GM19372 (cell line): ENCODE measurements around the gene DDX54.

ENCODE experiments used
- ATAC-seq: cut with Tn5 transposase; IDR thresholded peaks from one replicate; pipeline ENCODE4 v1.9.1; 2021; ENCODE audit warnings: mild to moderate bottlenecking, low read depth, moderate library complexity; ENCODE audit not compliant: unreplicated experiment

Gene DDX54

DNA sequence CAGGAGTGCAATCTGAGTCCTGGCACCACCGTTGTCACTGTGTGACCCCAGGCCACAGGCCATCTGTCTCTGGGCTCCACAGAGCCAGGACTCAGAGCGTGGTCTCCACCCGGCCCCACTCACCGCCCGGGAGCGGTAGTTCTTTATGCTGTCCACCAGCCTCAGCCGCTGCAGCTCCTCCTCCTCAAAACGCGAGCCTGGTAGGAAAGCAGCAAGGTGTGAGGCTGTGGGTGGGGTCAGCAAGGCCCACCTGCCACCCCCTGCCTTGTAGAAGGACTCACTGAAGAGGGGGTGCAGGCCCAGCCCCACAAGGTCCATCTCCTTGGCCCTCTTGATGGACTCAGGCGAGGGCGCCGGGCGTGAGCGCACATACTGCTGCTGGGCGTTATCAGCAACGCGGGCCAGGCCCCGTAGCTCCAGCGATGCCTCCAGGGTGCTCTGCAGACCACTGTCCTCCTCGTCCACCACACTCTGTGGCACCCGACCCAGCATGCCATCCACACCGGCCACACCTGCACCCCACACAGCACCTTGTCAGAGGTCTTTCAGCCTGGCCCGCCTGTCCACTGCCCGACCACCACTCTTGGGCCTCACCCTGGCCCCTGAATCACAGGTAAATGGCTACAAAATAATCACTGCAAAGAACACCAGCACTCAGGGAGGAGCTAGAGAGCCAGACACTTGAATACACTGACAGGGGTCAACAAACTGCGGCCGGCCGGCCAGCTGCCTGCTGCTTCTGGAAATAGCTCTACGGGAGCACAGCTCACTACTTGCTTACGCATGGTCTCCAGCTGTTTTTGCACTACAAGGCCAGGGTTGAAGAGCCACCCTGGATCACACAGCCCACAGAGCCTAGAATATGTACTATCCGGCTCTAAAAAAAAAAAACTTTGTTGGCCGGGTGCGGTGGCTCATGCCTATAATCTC is 19.5 kb downstream of the DDX54 start:
- ATAC-seq, result no peak

DNA sequence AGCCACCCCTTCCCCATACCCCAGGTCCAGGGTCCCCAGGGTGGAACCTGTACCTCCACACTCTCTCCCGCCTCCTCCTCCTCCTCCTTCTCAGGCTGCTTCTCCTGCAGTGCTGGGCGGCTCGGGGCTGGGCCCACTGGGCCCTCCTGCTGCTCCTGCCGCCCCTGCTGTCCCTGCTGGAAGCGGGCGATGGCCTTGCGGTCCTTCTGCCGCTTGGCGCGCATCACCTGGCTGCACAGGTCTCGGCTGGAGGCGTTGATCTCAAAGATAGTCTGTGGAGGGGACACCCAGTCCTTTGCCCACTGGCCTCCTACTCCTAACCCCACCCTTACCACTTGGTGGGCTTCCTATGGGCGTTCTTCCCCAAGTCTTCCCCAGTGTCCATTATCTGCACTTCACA is 21.3 kb downstream of the DDX54 start:
- ATAC-seq, result no peak

DNA sequence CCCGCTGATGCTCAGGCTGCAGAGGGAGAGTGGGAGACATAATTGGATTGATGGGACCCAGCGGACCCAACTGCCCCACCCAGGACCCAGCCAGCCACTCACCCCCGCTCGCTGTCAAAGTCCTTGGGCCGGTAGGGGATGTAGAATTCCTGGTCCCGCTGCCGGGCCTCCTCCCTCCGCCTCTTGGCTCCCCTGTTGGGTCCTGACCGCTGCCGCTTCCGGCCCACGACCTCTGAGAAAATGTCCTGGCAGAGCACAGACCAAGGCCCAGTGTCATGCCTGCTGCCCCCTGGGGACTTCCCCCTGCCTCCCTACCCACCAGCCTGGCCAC is 22.3 kb downstream of the DDX54 start:
- no peak for ATAC-seq

DNA sequence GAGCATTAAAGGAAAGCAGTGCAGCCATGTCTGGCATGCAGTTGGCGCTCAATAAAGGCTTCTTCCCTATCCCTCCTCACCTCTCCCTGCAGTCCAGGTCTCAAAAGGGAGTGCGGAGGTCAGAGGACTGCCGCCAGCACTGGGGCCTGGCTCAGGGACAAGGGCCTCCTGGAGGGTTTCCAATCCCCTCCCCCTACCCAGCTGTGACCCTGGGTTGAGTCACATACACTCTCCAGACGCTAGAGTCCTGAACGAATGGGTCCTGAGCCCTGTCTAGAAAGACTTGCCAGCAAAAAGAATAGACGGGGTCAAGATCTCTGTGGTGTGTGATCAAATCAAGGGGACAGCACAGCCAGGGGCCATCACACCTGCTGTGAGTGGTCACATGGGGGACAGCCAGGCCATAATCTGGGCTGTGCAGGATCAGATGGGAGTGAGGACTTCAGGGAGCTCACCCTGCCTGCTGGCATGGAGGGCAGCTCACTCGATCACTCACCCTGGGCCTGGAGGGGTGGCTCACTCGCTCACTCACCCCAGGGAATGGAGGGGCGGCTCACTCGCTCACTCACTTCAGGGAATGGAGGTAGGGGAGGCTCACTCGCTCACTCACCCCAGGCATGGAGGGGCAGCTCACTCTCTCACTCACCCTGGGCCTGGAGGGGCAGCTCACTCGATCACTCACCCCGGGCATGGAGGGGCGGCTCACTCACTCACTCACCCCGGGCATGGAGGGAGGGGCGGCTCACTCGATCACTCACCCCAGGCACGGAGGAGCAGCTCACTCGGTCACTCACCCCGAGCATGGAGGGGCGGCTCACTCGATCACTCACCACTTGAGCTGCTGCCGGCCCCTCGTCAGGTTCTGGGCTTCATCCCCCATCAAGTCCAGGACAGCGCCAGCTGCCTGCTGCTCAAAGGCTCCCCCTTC is 22.9 kb downstream of the DDX54 start:
- no peak for ATAC-seq

DNA sequence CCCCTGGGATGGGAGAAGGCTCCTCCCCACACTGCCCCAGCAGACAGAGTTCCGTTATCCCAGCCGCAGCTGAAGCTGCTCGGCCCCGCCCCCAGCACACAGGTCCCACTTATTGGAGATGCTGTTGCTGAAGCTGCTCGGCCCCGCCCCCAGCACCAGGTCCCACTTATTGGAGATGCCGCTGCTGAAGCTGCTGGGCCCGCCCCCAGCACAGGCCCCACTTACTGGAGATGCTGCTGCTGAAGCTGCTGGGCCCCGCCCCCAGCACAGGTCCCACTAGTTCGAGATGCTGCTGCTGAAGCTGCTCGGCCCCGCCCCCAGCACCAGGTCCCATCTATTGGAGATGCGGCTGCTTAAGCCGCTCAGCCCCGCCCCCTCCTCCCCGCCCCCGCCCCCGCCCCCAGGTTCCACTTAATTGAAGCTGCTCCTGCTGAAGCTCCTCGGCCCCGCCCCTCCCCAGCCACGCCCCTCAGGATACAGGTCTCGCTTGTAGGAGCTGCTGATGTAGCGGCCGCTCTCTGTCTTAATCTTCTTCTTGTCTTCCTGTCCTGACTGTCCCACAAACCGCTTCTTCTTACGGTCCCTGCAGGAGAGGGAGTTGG is 23.8 kb downstream of the DDX54 start:
- no peak for ATAC-seq

DNA sequence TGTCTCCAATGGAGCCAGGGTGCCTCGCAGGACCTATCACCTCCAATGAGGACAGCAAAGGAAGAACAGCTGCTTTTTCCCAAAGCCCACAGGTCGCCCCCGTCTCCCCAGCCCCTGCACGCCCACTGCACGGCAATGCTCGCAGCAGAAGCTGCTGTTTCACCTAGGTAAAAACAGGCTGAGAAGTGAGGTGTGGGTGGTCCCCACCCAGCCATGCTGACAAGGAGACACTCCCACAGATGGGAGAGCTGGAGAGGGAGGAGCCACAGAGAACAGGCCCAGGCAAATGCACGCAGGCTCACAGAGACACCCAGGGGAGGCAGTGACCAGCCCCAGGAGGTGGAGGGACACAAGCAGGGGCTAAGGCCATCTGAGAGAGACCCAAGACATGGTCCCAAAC is 25.3 kb downstream of the DDX54 start:
- ATAC-seq, result no peak

DNA sequence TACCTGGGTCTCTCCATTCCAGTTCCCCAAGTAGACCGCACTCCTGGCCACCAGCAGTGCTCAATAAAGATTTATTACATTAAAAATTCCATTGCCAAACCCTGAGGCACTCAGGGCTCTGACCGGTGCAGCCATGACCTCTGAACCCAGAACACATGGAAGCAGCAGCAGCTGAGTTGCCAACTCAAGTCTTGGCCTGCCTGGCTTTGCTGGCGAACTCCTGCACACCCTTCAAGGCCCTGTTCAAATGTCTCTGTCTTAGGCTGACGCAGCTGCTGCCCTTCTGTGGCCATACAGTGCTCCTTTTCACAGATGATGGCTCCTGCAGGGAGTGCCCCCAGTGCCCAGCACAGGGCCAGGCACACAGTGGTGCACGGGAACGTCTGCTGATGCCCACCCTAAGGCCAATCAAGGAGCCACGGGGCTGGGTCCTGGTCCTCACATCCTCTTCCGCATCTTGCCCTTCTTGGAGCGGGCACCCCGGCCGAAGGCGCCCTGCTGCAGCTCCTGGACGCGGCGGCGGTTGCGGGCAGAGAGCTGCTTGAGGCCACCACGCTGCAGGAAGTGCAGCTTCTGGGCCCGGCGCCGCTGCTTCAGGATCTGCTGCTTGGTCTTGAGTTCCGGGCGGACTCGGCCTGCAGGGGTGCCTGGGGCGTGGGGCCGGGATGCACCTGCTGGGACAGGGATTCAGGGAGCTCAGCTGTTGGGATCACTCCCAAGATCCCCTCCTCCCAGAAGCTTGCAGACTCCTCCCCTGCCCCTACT is 26.7 kb downstream of the DDX54 start:
- no peak for ATAC-seq

DNA sequence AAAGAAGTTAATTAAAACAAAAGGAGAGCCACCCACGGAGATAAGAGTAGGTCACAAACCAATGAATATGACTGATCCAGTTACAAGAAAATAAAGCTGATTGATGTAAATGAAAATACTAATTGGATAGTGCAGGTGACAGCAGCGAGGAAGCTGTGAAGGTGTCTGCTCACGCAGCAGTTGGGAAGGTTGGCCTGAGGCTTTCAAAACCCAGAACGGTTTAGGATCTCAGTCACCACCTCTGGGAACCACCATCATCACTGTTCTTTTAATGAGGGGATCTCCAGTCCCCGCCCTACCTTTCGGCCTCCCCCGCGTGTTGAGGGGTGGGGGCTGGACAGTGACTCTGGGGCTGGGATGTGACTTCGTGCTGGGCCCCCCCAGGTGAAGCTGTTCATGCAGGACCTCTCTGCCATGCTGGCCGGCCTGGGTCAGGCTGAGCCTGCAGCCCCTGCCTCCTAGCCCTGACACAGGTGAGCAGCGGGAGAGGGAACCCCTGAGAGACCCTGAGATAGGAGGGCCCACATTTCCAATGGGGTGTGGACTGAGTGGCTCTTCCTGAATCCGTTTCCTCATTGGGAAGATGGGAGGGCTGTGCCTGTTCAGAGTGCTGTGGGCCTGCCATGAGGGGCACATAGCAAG is 27.9 kb downstream of the DDX54 start:
- no peak for ATAC-seq

DNA sequence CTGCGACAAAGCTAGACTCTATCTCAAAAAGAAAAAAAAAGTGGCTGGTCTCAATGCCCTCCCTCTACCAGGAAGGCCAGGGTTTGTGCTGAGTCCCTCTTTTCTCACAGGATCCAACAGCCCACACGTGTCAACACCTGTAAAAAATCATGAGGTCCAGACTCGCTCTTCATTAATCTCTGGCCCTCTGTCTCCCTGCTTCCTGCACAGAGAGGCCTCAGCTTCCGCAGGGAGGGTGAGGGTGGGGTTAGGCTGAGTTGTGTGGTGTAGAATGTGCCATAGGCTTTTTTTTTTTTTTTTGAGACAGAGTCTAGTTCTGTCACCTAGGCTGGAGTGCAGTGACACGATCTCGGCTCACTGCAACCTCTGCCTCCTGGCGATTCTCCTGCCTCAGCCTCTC is 29.6 kb downstream of the DDX54 start:
- no peak for ATAC-seq

DNA sequence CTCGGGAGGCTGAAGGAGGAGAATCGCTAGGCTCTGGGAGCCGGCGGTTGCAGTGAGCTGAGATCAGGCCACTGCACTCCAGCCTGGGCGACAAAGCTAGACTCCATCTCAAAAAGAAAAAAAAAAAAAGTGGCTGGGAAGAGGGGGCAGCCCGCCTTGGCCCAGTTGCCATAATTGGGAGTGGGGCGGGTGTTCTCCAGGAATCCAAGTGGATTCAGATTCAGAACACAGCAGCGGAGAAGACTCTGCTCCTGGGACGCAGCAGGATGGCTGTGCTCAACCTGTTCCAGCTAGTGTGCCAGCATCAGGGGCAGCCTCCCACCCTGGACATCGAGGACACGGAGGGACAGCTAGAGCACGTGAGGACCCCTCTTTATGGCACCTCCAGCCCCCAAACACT is 30.2 kb downstream of the DDX54 start:
- no peak for ATAC-seq

DNA sequence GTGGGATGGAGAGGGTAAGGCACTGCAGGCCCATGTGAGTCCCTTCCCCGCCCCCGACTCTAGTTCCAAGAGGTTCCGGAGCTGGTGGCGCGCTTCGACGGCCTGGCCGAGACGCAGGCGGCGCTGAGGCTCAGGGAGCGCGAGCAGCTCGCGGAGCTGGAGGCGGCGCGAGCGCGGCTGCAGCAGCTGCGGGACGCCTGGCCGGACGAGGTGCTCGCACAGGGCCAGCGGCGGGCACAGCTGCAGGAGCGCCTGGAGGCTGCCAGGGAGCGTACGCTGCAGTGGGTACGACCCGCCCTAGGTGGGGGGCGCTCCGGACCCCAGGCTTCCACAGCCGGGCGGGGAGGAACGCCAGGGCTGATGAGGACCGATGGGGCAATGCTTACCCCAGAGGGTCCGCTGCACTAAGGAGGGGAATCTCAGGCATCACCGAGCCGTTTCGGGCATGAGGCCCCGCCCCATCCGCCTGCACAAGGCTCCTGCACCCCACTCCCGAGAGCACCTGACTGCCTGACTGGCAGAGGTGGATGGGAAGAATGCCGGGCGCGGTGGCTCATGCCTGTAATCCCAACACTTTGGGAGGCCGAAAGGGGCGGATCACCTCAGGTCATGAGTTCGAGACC is 30.8 kb downstream of the DDX54 start:
- ATAC-seq, result no peak

DNA sequence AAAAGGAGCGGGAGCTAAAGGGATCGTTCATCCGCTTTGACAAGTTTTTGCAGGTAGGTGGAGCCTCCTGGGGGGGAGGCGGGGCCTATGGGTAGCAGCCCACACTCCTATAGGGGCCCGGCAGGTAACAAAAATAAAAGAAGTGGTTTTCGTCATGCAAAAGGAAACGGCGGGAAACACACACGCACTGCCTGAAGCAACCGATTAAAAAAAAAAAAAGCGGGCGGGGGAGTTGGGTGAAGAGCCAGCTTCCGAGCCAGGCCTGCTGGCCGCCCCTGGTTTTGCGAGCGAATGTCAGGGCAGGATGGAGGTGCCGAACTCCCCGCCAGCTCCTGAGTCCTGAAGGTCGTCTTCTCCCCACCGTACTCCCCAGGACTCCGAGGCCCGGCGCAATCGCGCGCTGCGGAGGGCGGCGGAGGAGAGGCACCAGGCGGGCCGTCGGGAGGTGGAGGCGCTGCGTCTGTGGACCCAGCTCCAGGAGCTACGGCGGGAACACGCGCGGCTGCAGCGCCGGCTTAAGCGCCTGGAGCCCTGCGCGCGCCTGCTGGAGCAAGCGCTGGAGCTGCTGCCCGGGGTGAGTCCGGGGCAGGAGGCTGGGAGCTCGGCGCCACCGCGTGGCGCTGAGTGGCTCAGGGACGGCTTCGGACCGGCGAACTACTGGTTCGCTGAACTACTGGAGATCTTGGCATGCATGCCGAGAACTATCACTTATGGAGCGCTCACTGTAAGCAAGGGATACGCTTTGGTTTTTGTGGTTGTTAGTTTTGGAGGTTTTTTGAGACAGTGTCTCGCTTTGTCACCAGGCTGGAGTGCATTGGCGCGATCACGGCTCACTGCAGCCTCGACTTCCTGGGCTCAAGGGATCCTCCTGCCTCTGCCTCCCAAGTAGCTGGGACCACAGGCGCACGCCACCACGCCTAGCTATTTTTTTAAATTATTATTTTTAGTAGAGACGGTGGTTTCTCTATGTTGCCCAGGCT is 32.2 kb downstream of the DDX54 start:
- ATAC-seq, result peak; percentile 50

DNA sequence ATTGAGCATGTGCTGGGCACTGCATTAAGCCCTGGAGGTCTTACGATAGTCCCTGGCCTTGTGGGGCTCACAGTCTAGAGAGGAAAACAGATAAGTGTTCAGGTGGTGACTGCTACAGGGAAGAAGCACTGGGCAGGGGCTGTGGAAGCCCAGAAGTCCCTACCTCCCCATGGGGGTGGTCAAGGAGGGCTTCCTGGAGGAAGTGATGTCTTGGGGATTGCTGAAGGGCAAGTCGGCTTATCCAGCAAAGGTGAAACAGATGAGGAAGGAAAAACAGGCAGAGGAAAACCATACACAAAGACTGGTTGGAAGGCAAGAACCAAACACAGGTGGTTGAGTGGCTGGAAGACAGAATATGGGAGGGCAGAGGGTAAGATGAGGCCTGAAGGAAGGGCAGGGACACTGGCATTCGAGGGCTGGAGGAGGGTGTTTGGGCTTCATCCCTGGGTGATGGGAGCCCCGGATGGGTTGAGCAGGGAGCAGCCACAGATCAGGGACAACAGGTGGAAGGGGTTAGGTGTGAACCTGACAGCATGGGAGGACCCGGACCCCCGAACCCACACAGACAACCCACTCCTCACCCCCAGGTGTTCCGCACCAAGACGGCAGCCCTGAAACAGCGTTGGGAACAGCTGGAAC is 33.0 kb downstream of the DDX54 start:
- ATAC-seq, result no peak

DNA sequence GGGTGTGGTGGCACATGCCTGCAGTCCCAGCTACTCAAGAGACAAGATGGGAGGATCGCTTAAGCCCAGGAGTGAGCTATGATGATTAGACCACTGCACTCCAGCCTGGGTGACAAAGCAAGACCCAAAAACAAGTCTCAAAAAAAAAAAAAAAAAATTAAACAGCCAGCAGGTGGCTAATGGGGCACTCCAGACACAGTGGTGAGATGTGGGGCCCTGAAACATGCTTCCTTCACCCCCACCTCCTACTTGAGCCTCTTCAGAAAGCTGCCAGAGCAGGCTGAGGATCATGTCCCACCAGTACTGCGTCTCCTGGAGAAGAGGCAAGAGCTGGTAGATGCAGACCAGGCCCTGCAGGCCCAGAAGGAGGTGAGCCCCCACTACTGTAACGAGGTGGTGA is 33.6 kb downstream of the DDX54 start:
- no peak for ATAC-seq

DNA sequence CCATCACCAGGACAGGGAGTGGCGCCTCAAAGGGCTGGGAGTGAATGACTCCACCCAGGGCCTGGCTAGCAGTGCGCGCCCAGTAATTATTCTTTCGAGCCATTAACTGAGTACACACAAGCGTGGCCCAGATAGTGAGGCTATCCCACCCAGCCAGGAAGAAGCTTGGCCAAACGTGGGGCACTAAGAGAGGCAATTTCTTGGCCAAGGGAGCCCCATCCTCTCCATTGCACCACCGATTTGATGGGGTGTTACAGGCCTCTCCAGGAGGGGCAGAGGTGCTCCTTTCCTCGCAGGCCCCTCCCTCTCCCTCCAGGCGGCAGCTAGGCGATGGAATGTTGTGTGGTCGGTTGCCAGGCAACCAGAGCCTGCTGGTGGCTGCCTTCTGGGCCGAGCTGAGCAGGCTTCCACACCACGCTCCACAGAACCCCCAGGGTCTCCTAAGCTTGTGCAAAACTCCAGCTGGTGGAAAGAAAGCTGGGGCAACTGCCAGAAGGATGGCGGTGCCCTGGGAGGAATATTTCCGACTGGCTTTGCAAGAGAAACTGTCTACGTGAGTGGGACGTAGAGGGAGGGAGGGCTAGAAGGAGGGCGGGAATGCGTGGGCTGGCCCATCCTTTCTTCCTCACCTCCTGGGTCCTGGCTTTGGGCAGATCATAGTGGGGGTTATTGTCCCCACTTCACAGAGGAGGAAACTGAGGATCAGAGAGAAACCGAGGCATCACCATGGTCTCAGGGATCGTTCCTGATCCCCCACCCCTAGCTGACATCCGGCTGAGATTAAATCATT is 35.7 kb downstream of the DDX54 start, which contains the start of gene CFAP73:
Gene CFAP73 (plus strand): TSS at position 364 of the 790 bp plus-strand sequence. CDS start 134 bp downstream, at position 498.
- ATAC-seq, result no peak

DNA sequence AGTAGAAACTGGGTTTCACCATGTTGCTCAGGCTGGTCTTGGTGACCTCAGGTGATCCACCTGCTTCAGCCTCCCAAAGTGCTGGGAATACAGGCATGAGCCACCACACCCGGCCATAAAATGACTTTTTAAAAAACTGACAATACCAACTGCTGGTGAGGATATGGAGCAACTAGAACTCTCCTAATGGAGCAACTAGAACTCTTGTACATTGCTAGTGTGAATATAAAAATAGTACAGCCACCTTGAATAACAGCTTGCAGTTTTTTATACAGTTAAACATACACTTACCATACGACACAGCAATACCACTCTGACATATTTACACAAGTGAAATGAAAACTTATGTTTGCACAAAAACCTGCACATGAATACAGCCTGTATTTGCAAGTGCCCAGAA is 38.3 kb downstream of the DDX54 start:
- no peak for ATAC-seq
